H54 (cell line): ENCODE data around the gene GALNS.
"Not testable (repeated sequence)": the region's sequence is repeated elsewhere in the genome, so short reads cannot be mapped to it uniquely, and the experiment has no call there.

Source experiments
- DNase-seq: peaks from one replicate; pipeline ENCODE4 v3.0.0; 2011; ENCODE audit warnings: low spot score, mixed read lengths; ENCODE audit not compliant: insufficient read length
- FAIRE-seq: peaks from 3 replicates; lab custom pipeline; 2011; peaks lifted over from hg19 to GRCh38; lab: Jason Lieb, UNC
- POLR2A ChIP-seq: IDR thresholded peaks from 2 replicates; pipeline ENCODE4 v1.6.1; 2011; ENCODE audit warnings: low read depth, mild to moderate bottlenecking, low read length

Gene GALNS

DNA sequence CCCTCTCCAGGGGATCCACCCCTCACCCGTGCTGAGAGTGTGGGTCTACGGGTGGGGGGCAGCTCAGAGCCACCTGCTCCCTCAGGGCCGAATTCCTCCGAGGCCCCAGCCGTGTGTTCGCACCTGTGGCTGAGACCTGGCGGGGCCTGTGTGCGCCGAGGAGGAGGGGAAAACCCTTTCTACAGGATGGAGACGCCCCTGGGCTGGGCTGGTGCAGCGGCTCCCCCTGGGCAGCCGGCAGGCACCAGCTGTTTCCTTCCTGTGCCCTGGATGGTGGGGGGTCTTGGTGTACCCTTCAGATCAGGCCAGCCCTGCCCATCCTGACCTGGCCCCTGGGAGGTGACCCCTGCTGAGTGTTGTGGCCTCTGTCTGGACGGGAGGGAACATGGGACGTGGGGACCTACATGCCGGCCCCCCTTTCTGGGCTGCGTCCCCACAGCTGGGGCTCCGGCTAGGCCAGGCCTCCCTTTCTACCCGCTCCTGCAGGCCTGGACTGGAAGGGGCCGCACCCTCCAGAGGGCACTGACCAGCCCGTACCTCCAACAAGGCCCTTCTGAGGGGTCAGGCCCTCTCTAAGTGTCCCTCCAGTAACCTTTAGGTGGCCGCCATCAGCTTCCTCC, 38.0 kb upstream of the GALNS start:
- DNase-seq (no peak), FAIRE-seq (no peak)

DNA sequence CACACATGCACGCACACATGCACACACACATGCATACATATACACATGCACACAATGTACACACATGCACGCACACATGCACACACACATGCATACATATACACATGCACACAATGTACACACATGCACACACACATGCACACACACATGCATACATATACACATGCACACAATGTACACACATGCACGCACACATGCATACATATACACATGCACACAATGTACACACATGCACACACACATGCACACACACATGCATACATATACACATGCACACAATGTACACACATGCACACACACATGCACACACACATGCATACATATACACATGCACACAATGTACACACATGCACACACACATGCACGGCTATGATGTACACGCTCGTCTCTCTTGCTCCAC, 37.5 kb upstream of the GALNS start:
- FAIRE-seq, DNase-seq: not testable (repeated sequence)

More for the DNA sequence above, 38.0 kb upstream of the GALNS start:
- no peak for TF ChIP-seq POLR2A

DNA sequence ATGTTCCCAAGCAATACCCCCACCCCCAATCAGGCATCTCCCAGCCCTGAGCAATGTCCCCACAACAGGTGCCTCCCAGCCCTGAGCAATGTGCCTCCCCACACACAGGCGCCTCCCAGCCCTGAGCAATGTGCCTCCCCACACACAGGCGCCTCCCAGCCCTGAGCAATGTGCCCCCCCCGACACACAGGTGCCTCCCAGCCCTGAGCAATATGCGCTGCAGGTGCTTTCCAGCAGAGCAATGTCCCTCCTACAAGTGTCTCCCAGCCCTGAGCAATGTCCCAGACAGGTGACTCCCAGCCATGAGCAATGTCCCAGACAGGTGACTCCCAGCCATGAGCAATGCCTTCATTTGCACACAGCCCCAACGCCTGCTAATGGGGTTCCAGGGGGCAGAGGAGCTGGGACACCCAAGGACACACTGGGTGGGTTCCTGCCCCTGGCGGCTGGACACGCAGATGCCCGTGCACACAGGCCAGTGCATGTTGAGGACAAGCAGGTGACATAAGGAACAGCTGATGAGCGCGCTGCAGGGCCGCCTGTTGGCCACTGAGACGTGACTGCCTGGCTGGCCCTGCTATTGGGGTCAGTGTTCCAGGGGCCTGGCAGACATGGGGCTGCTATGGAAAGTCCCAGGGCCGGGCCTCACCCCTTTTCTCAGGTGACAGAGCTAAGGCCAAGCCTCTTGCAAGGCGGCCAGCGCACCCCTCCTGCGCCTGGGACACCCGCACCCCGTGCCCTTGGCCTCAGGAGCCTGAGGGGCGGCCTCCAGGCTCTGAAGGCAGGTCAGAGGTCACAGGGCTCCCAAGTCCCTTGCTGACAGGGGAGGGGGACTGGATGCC, 36.6 kb upstream of the GALNS start:
- FAIRE-seq, result no peak

DNA sequence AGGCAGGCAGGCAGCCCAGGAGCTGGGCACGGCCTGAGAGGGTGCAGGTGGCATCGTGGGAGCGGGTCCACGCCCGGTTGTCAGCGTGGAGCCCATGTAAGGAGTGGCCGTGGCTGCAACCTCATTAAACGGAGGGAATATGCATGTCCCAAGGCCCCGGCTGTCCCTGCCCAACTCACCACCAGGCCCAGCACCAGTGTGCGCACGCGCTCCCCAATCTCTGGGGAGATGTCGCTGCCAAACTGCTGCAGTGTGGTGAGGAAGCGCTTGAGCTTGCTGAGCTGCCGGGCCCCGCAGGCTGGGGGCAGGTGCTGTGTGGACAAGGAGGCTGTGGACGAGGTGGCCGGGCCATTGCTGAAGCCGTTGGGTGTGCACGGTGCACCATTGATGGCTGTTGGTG, 35.3 kb upstream of the GALNS start:
- DNase-seq, result no peak
- no peak for TF ChIP-seq POLR2A
- no peak for FAIRE-seq

More for the DNA sequence above, 36.6 kb upstream of the GALNS start:
- no peak for TF ChIP-seq POLR2A
- no peak for DNase-seq

- no peak for FAIRE-seq
- no peak for DNase-seq
- no peak for TF ChIP-seq POLR2A
Measured at GRCh38 chr16:88891083-88891482, 34.3 kb upstream of the GALNS start.

DNA sequence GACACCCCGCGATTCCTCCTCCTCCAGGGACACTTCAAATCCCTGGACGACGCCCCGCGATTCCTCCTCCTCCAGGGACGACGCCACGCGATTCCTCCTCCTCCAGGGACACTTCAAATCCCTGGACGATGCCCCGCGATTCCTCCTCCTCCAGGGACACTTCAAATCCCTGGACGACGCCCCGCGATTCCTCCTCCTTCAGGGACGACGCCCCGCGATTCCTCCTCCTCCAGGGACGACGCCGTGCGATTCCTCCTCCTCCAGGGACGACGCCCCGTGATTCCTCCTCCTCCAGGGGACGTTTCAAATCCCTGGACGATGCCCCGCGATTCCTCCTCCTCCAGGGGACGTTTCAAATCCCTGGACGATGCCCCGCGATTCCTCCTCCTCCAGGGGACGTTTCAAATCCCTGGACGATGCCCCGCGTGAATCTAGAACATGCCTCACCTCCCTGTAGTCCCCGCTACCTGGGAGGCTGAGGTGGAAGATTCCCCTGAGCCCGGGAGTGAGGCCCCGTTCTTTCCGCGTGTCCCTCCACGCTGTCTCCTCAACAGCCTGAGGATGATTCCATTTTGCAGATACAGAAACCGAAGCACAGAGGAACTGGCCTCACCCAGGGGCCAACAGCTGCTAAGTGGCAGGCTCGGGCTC, 33.1 kb upstream of the GALNS start:
- FAIRE-seq, DNase-seq: not testable (repeated sequence)

DNA sequence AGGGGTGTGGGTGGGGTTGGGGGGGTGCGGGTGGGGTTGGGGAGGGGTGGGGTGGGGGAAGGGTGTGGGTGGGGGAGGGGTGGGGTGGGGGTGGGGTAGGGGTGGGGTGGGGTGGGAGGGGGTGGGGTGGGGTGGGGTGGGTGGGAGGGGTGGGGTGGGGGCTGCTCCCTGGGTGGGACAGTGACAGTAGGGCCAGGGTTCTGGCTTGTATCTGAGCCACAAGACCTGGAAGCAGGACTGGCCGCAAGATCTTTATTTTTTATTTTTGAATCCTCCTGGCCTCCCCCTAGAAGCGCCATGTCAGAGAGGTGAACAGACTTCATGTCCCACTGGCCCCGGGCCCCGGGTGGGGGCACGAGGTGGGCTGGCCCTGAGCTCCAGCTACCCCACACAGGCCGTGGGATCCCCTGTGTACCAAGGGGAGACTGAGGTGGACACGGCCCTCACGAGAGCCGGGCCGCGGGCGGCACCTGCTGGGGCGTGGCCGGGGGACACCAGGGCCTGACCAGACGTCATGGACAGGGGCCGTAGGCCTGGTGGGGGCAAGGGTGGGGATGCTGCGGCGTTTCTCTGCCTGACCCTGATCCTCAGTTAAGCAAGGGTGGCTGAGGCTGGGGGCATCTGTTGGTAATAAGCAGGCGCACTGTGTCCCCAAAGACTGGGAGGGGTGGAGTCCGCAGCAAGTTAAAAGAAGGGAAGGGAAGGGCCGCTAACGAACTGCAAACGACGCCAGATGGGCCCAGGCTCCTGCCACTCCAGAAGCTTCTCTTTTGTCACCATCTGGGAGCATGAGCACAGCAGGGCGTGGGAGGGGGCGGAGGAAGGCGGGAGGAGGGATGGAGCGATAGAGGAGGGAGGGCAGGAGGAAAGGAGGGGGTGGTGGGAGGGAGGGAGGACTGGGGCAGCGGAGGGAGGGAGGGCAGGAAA, 32.0 kb upstream of the GALNS start:
- no peak for FAIRE-seq
- no peak for TF ChIP-seq POLR2A
- DNase-seq, result no peak

DNA sequence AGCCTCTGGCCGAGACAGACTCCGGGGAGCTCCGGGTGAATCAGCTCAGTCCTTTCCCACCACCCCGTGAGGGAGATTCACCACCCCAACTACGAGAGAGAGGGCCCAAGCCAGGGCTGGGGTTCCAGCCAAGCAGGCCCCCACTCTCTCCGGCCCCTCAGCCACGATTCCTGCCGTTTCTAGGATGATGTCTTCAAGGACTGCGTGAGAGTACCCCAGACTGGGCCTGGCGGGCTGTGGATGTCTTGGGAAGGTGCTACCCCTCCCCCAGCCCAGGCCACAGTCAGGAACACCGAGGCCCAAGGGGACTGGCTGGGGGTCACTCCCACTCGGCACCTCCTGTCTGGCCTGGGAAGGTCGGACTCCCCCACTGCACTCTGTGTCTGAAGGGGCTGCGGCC, 31.3 kb upstream of the GALNS start:
- DNase-seq, result no peak
- no peak for FAIRE-seq
- no peak for TF ChIP-seq POLR2A

GRCh38 chr16:88886845-88887521, 30.2 kb upstream of the GALNS start:
- no peak for DNase-seq

GRCh38 chr16:88886420-88886844, 29.7 kb upstream of the GALNS start:
- no peak for TF ChIP-seq POLR2A
- no peak for FAIRE-seq
- DNase-seq, result no peak

More at GRCh38 chr16:88886845-88887521, 30.2 kb upstream of the GALNS start:
- FAIRE-seq, result no peak
- TF ChIP-seq POLR2A, result no peak

DNA sequence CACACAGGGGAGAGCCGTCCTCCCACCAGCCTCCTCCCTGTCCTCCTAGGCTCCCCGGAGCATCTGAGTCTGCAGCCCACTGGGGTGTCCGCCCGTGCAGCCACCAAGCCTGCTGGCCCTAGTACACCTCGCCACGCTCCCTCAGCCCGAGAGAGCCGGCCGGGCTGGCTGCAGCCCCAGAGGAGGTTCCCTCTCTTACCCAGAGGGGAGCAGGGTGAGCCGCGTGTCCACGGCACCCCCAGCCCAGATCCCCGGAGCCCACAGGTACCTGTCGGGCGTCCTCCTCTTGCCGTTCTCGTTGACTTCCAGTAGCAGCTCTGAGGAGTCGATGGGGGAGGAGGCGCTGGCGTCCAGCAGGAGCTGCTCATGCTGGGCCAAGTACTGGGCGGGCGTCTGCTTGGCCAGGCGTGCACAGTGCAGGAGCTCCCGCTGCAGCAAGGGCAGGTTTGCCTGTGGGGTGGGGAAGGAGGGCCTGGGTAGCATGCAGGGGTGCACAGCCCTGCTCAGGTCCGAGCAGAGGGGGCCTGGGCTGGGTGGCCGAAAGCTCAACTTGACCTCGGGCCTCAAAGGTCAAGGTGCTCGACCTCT, 29.0 kb upstream of the GALNS start:
- FAIRE-seq, result no peak
- no peak for TF ChIP-seq POLR2A
- DNase-seq, result no peak

GRCh38 chr16:88884569-88885271, 28.0 kb upstream of the GALNS start:
- no peak for FAIRE-seq
- no peak for TF ChIP-seq POLR2A
- no peak for DNase-seq

- DNase-seq (no peak), FAIRE-seq (no peak)
- no peak for TF ChIP-seq POLR2A
Measured at GRCh38 chr16:88883946-88884345, 27.2 kb upstream of the GALNS start.
